Spleen (tissue), 11 donors: ENCODE measurements around the gene MAP2K5. TPM values are rescaled to one million over a fixed set of nuclear protein-coding genes. Genes with fewer than 3 reads are reported as not detected.

Source experiments
- DNase-seq: peaks from one replicate; pipeline ENCODE4 v3.0.0-alpha.2; 2020
- H3K27ac ChIP-seq, 8 donors: fragments of 200-600 bp; sonication (generic) in 7 of 8; 1 replicate in 4 of 8; 2 replicates in 4 of 8; pipeline versions ENCODE4 v1.5.0 to v1.8.0; 2016 to 2021; ENCODE audit warnings: inconsistent platforms in 4 of 8, mild to moderate bottlenecking in 4 of 8, moderate library complexity in 1 of 8
- H3K27me3 ChIP-seq, 7 donors: fragments of 200-600 bp; sonication (generic) in 6 of 7; replicated peaks in 1 of 7; 1 replicate in 4 of 7; 2 replicates in 3 of 7; pipeline versions ENCODE4 v1.5.0 to v1.8.0; 2016 to 2021; ENCODE audit warnings: inconsistent platforms in 3 of 7, mild to moderate bottlenecking in 1 of 7
- H3K36me3 ChIP-seq, 6 donors: fragments of 200-600 bp; sonication (generic) in 5 of 6; 1 replicate in 4 of 6; 2 replicates in 2 of 6; pipeline versions ENCODE4 v1.5.0 to v1.8.0; 2016 to 2021; ENCODE audit warnings: inconsistent platforms in 2 of 6
- H3K4me1 ChIP-seq, 6 donors: fragments of 200-600 bp; sonication (generic) in 5 of 6; 1 replicate in 3 of 6; 2 replicates in 3 of 6; pipeline versions ENCODE4 v1.5.0 to v1.8.0; 2016 to 2021; ENCODE audit warnings: inconsistent platforms in 3 of 6
- H3K4me3 ChIP-seq, 8 donors: fragments of 200-600 bp; sonication (generic) in 7 of 8; 1 replicate in 4 of 8; 2 replicates in 4 of 8; pipeline versions ENCODE4 v1.5.0 to v1.8.0; 2016 to 2021; ENCODE audit warnings: inconsistent platforms in 4 of 8, mild to moderate bottlenecking in 4 of 8, moderate library complexity in 2 of 8
- H3K9me3 ChIP-seq, 8 donors: fragments of 200-600 bp; sonication (generic) in 7 of 8; 1 replicate in 4 of 8; 2 replicates in 4 of 8; pipeline versions ENCODE4 v1.5.0 to v1.8.0; 2016 to 2021; ENCODE audit warnings: inconsistent platforms in 4 of 8
- POLR2A ChIP-seq, 3 donors: fragments of 450-650 bp; IDR thresholded peaks; one replicate each; pipeline ENCODE4 v1.5.1; 2017; ENCODE audit warnings: antibody characterized with exemption in 3 of 3, mild to moderate bottlenecking in 1 of 3
- POLR2AphosphoS5 ChIP-seq, 3 donors: sonication (generic); formaldehyde crosslinking; IDR thresholded peaks; one replicate each; pipeline ENCODE4 v1.5.1; 2017; ENCODE audit warnings: antibody characterized with exemption in 3 of 3
- WGBS, 5 donors: extraction: QIAGEN DNeasy Blood & Tissue Kit in 3 of 5; methylation state at CpG; one replicate each; pipeline versions ENCODE4 v1.1.5 to v1.1.7; 2013 to 2018; 5-methylcytosine and 5-hydroxymethylcytosine counted together
- intact Hi-C: fragments of 100-400 bp; cut with DNase I; formaldehyde crosslinking; loops from one replicate; pipeline ENCODE4 v1.15.0; 2023; ENCODE audit warnings: low total_unique reads
- polyA plus RNA-seq, 3 donors: library from polyadenylated mRNA; stranded (reverse); fragments of 200-250 nt; gene quantifications; one replicate each; pipeline ENCODE4 v1.2.1, GENCODE V29; 2013
- total RNA-seq, 7 donors: library from RNA; depleted of rRNA in 3 of 7; stranded (reverse); fragments of >200 nt in 3 of 7; fragmentation: NEBNext Ultra II Directional in 4 of 7; extraction: Animal tissue kit (Norgen Biotek cat#: 25700) in 4 of 7; gene quantifications; one replicate each; pipeline versions ENCODE4 v1.1.0 to v1.2.1, GENCODE V29; 2016 to 2021
- TF ChIP-seq, protein P1 (sequence below), 11 experiments: fragments of 200-600 bp in 7 of 11; fragments of 450-650 bp in 4 of 11; sonication (generic) in 4 of 11; IDR thresholded peaks in 8 of 11; conservative IDR thresholded peaks in 3 of 11; 1 replicate in 7 of 11; 2 replicates in 4 of 11; pipeline versions ENCODE4 v1.4.0 to v1.8.0; 2016 to 2021; ENCODE audit warnings: antibody characterized with exemption in 11 of 11, inconsistent platforms in 4 of 11, mild to moderate bottlenecking in 1 of 11
- donor health status: healthy with polysubstance abuse.
- donor health status: DM: no; HTN: no; CAD: no; lungs with moderate emphysema.
- donor health status: DM: no; HTN: no; CAD: no.
- donor health status: Bipolar disorder and iron deficiency.
- donor health status: healthy.
- donor health status: DM: no; HTN: no; CAD: no.
- donor health status: DM: yes; HTN: yes; CAD: no.

MAP2K5 gene
- total and polyA plus RNA-seq, 10 donors, result 8.4 to 30.4 (median 14.6) TPM

DNA sequence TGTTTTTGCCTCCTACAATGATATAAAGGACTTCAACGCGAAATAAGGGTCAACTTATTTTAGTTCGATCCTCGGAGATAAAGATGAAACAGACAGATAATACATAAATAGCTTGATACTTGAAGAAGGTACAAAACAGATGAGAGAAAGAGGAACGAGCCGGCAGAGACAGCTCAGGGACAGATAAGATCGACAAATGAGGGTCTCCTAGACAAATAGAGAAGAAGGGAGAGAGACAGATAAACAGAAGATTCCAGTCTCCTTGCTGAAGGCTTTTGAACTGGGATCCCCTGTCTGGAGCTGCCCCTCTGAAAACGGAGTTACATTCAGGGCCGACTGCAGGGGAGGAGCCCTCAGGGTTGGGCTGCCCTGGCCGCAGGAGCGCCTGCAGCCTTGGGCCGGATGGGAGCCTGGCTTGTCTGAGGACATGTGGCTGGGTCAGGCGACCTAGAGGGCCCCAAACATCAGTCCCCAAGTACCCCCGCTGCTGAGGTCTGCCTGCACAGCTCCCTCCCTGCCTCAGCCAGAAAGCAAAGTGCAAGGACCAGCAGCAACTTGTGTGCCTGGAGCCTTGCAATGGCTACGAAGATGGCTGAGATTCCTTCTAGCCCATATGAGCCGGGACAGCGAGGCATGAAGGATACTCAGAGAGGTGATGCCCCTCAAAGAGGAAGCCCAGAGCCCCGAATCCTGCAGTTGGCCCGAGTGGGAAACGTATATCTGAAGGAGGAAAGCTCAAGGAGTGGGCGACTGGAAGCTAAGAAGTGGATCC lies 281.9 kb downstream of the MAP2K5 start:
- Histone ChIP-seq H3K9me3 (peaks cover 0 to 16% (median 0%) of the 10 kb centered on the region in 8 donors), H3K4me3 (peak overlapping the region in 1 of 8 donors; percentile 65), H3K4me1 (peaks cover 28 to 100% (median 90%) of the 10 kb centered on the region in 6 donors), H3K36me3 (no peaks in the 10 kb centered on the region), H3K27ac (no peak overlapping the region), H3K27me3 (peaks cover 34 to 100% (median 100%) of the 10 kb centered on the region in 7 donors)
- TF ChIP-seq POLR2A (IDR thresholded peaks at IDR 0.05) (no peak), POLR2AphosphoS5 (IDR thresholded peaks at IDR 0.05) (no peak)
- TF ChIP-seq, protein P1, sequence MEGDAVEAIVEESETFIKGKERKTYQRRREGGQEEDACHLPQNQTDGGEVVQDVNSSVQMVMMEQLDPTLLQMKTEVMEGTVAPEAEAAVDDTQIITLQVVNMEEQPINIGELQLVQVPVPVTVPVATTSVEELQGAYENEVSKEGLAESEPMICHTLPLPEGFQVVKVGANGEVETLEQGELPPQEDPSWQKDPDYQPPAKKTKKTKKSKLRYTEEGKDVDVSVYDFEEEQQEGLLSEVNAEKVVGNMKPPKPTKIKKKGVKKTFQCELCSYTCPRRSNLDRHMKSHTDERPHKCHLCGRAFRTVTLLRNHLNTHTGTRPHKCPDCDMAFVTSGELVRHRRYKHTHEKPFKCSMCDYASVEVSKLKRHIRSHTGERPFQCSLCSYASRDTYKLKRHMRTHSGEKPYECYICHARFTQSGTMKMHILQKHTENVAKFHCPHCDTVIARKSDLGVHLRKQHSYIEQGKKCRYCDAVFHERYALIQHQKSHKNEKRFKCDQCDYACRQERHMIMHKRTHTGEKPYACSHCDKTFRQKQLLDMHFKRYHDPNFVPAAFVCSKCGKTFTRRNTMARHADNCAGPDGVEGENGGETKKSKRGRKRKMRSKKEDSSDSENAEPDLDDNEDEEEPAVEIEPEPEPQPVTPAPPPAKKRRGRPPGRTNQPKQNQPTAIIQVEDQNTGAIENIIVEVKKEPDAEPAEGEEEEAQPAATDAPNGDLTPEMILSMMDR (IDR thresholded peaks at IDR 0.05 in 8 of 11, conservative IDR thresholded peaks at IDR 0.05 in 3 of 11), result no peak
- 8 to 13% (median 10%) methylated on average over 13 to 21 of the region's 21 CpGs for WGBS, 5 donors
- intact Hi-C loops, result no loop called here
- DNase-seq, result peak; percentile 41

DNA sequence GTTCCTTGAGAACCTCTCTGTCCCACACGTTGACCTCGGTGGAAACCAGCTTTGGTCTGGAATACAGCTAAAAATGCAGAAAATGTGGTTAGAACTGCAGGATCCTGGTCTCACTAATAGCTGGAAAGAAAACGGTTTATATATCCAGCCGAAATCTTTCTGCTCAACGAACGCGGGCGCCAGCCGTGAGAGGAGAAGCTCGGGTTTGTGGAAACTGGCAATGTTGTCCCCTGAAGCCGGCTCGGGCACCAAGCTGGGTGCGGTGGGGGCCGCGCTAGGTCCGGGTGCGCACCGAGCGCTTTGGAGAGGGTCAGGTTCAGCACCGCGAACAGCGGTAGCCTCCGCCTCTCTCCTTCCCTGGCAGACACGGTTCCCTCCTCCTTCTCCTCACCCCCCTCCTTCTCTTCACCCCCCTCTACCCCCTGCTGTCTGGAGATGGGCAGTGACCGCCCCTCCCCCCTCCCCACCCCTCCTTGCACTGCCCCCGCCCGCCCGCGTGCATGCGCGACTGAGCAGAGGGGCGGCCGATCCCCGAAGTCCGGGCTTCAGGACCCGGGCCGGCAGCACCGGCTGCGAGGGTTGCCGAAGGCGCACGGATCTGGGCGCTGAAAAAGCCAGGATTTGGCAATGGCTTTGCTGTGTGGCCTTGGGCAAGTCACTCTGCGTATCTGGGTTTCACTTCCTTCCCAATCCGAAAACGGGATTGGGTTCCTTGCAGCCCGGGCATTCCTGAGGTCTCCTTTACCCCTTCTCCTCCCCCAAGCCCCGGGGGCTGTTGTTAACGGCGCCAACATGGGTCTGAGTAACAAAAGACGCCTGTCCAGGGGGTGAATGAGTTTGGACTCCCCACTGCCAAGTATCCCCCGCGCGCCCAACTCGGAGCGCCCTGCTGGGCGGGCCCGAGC lies 282.7 kb downstream of the MAP2K5 start, which contains the start of gene SKOR1:
TSS of gene SKOR1 (plus strand) at position 534 of the 905 bp plus-strand sequence. CDS start at position 628, 94 bp downstream.
- peak within 1 kb of the TSS in 7 of 8 donors; percentile 25 to 56 (median 32) for H3K4me3 ChIP-seq
- intact Hi-C loops, result no loop called here
- peak; percentile 64 for DNase-seq
- peaks cover 28 to 100% (median 92%) of the 10 kb centered on the region in 6 donors for H3K4me1 ChIP-seq
- H3K27me3 ChIP-seq, result peaks cover 38 to 100% (median 100%) of the 10 kb centered on the region in 7 donors
- H3K36me3 ChIP-seq, result no peaks in the 10 kb centered on the region
- no peak within 1 kb of the TSS for H3K27ac ChIP-seq
- H3K9me3 ChIP-seq, result peaks cover 0 to 16% (median 0%) of the 10 kb centered on the region in 8 donors
- WGBS, 5 donors, result 2 to 6% (median 3%) methylated on average over 49 to 57 of the region's 58 CpGs
- TF ChIP-seq, protein P1 (IDR thresholded peaks at IDR 0.05 in 8 of 11, conservative IDR thresholded peaks at IDR 0.05 in 3 of 11), result no peak
- TF ChIP-seq POLR2AphosphoS5 (IDR thresholded peaks at IDR 0.05) (no peak), POLR2A (IDR thresholded peaks at IDR 0.05) (no peak)

DNA sequence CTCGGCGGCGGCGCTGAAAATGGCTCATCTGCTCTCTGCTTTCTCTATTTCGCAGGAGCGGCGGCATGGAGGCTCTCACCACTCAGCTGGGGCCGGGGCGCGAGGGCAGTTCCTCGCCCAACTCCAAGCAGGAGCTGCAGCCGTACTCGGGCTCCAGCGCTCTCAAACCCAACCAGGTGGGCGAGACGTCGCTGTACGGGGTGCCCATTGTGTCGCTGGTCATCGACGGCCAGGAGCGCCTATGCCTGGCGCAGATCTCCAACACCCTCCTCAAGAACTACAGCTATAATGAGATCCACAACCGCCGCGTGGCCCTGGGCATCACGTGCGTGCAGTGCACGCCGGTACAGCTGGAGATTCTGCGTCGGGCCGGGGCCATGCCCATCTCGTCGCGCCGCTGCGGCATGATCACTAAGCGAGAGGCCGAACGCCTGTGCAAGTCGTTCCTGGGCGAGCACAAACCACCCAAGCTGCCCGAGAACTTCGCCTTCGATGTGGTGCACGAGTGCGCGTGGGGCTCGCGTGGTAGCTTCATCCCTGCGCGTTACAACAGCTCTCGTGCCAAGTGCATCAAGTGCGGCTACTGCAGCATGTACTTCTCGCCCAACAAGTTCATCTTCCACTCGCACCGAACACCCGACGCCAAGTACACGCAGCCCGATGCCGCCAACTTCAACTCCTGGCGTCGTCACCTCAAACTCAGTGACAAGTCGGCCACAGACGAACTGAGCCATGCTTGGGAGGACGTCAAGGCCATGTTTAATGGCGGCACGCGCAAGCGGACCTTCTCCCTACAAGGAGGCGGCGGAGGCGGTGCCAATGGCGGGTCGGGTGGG lies 283.6 kb downstream of the MAP2K5 start:
- H3K4me3 ChIP-seq, result peak overlapping the region in 7 of 8 donors; percentile 25 to 56 (median 32)
- DNase-seq, result peak; percentile 69
- H3K4me1 ChIP-seq, result peaks cover 28 to 95% (median 85%) of the 10 kb centered on the region in 6 donors

More for the DNA sequence above, 283.6 kb downstream of the MAP2K5 start:
- Histone ChIP-seq H3K27ac (no peak overlapping the region), H3K36me3 (no peaks in the 10 kb centered on the region), H3K27me3 (peaks cover 41 to 100% (median 100%) of the 10 kb centered on the region in 7 donors), H3K9me3 (peaks cover 0 to 16% (median 0%) of the 10 kb centered on the region in 8 donors)
- TF ChIP-seq POLR2AphosphoS5 (IDR thresholded peaks at IDR 0.05) (peak in 1 of 3 donors; percentile 28), POLR2A (IDR thresholded peaks at IDR 0.05) (no peak)
- TF ChIP-seq, protein P1 (IDR thresholded peaks at IDR 0.05 in 8 of 11, conservative IDR thresholded peaks at IDR 0.05 in 3 of 11), result no peak
- intact Hi-C loops, result no loop called here
- 9 to 17% (median 11%) methylated on average over 29 to 77 of the region's 77 CpGs for WGBS, 5 donors
